Right lobe of liver (tissue), 6 donors: ENCODE measurements around the gene MMS19. TPM values are rescaled to one million over a fixed set of nuclear protein-coding genes. Genes with fewer than 3 reads are reported as not detected.
A peak's percentile ranks its signal among the peaks of the same experiment; 100 is the strongest.

Source experiments
- ATAC-seq, 4 donors: fragments of 200-7000 bp; cut with Tn5 transposase; one replicate each; pipeline ENCODE4 v1.9.1; 2020; ENCODE audit warnings: mild to moderate bottlenecking in 4 of 4, moderate library complexity in 4 of 4
- DNase-seq, 3 donors: peaks; one replicate each; pipeline ENCODE4 v3.0.0-alpha.2; 2020
- H3K27ac ChIP-seq, 3 donors: fragments of 200-600 bp; one replicate each; pipeline ENCODE4 v1.8.0; 2022
- H3K27me3 ChIP-seq, 2 donors: fragments of 200-600 bp; one replicate each; pipeline ENCODE4 v1.8.0; 2022
- H3K36me3 ChIP-seq, 4 donors: fragments of 200-600 bp; sonication (generic) in 1 of 4; one replicate each; pipeline versions ENCODE4 v1.5.1 to v1.8.0; 2017 to 2022; ENCODE audit warnings: control low read depth in 1 of 4
- H3K4me1 ChIP-seq, 4 donors: fragments of 200-600 bp; sonication (generic) in 1 of 4; one replicate each; pipeline versions ENCODE4 v1.5.1 to v1.8.0; 2017 to 2022; ENCODE audit warnings: control low read depth in 1 of 4
- H3K4me3 ChIP-seq, 3 donors: fragments of 200-600 bp; one replicate each; pipeline ENCODE4 v1.8.0; 2022
- H3K9me3 ChIP-seq, 4 donors: fragments of 200-600 bp; sonication (generic) in 1 of 4; one replicate each; pipeline versions ENCODE4 v1.5.1 to v1.8.0; 2017 to 2022; ENCODE audit warnings: control low read depth in 1 of 4
- POLR2A ChIP-seq: fragments of 450-650 bp; IDR thresholded peaks from one replicate; pipeline ENCODE4 v1.6.1; 2017; ENCODE audit warnings: antibody characterized with exemption, mild to moderate bottlenecking
- WGBS: methylation state at CpG from one replicate; pipeline ENCODE4 v1.1.6; 2018; ENCODE audit warnings: low coverage, low lambda C conversion rate; ENCODE audit not compliant: insufficient coverage; ENCODE audit errors: missing lambda C conversion rate; 5-methylcytosine and 5-hydroxymethylcytosine counted together
- intact Hi-C, 2 donors: fragments of 100-400 bp; cut with DNase I; formaldehyde crosslinking; loops; one replicate each; pipeline versions ENCODE4 v1.11.2 to v1.14.1; 2022
- total RNA-seq, 6 experiments: library from RNA; depleted of rRNA in 2 of 6; stranded (reverse); fragments of >200 nt in 2 of 6; fragmentation: NEBNext Ultra II Directional in 3 of 6; extraction: Animal tissue kit (Norgen Biotek cat#: 25700) in 3 of 6; gene quantifications; one replicate each; pipeline versions ENCODE4 v1.1.0 to v1.2.4, GENCODE V29; 2016 to 2023
- TF ChIP-seq, protein P1 (sequence below), 4 donors: fragments of 200-600 bp in 3 of 4; fragments of 450-650 bp in 1 of 4; IDR thresholded peaks; one replicate each; pipeline versions ENCODE4 v1.5.1 to v1.8.0; 2016 to 2022; ENCODE audit warnings: antibody characterized with exemption in 4 of 4, mild to moderate bottlenecking in 2 of 4
- donor health status: DM: no; HTN: yes; CAD: no.
- donor health status: DM: no; HTN: no; CAD: no.
- donor health status: DM: no; HTN: no; CAD: no.
- donor health status: DM: no; HTN: yes; CAD: no.
- donor health status: DM: no; HTN: yes; CAD: no.

Gene MMS19
- total RNA-seq, 6 experiments from 2014 or later: 18.7 to 40.7 (median 20.3) TPM

DNA sequence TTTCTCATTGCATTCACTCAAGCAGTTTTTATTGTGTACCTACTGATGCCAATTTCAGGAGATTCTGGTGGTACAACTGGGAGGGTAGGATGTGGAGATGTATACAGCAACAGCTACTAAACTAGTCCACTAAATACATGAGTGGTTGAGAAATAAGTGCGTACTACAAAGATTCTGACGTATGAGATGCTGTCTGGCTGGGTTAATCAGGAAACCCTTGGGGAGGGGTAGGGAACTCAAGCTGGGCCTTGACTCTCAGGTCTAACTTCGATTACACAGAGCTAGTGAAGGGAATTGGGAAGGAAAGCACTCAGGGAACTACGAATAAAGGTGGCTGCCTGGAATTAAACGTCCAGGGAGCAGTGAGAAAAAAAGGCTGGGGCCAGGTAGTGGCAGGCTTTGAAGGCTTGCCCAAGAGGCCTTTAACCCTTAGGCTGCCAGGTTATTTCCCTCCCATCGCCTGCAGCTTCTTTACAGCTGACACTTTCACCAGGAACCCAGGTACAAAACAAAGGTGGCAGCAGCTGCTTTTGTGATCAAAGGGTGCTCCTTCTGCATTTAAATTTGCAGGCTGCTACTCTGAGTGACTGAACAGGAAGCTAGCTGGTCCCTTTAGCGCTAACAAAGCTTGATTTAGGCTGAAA lies 3.2 kb downstream of the MMS19 start:
- Histone ChIP-seq H3K27me3 (no peaks in the 10 kb centered on the region), H3K36me3 (no peaks in the 10 kb centered on the region), H3K27ac (no peak overlapping the region), H3K4me1 (peaks cover 0 to 15% (median 0%) of the 10 kb centered on the region in 4 donors), H3K4me3 (no peak overlapping the region), H3K9me3 (no peaks in the 10 kb centered on the region)
- TF ChIP-seq, protein P1, sequence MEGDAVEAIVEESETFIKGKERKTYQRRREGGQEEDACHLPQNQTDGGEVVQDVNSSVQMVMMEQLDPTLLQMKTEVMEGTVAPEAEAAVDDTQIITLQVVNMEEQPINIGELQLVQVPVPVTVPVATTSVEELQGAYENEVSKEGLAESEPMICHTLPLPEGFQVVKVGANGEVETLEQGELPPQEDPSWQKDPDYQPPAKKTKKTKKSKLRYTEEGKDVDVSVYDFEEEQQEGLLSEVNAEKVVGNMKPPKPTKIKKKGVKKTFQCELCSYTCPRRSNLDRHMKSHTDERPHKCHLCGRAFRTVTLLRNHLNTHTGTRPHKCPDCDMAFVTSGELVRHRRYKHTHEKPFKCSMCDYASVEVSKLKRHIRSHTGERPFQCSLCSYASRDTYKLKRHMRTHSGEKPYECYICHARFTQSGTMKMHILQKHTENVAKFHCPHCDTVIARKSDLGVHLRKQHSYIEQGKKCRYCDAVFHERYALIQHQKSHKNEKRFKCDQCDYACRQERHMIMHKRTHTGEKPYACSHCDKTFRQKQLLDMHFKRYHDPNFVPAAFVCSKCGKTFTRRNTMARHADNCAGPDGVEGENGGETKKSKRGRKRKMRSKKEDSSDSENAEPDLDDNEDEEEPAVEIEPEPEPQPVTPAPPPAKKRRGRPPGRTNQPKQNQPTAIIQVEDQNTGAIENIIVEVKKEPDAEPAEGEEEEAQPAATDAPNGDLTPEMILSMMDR (IDR thresholded peaks at IDR 0.05): no peak
- TF ChIP-seq POLR2A: no peak
- WGBS: 51% methylated on average over 6 of the region's 7 CpGs
- ATAC-seq: no peak
- intact Hi-C loops: no loop called here
- no peak for DNase-seq

DNA sequence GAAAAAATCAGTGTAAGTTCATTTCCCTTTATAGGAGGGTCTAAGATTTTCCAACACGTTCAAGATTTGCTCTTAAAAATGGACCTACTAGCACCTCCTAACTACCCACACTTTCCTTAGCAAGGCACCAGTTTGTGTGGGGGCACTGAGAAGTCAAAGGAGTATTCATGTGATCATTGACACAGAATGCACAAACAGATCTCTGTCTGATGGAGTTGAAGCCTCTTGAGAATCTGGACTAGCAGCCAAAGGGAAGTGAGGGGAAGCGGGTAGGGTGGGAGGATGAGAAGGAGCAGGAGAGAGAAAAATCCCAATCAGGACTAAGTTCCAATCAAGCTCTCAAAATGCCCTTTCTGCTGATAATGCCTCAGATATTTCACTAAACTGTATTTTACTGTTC lies 4.1 kb downstream of the MMS19 start:
- TF ChIP-seq, protein P1 (IDR thresholded peaks at IDR 0.05): no peak
- no peak for TF ChIP-seq POLR2A
- H3K27me3 ChIP-seq: no peaks in the 10 kb centered on the region
- H3K27ac ChIP-seq: no peak overlapping the region
- H3K9me3 ChIP-seq: no peaks in the 10 kb centered on the region
- no peak for ATAC-seq
- peaks cover 0 to 14% (median 0%) of the 10 kb centered on the region in 4 donors for H3K4me1 ChIP-seq
- intact Hi-C loops: no loop called here
- DNase-seq: no peak
- H3K36me3 ChIP-seq: no peaks in the 10 kb centered on the region
- no peak overlapping the region for H3K4me3 ChIP-seq
- WGBS: 68% methylated on average over 2 of the region's 2 CpGs

DNA sequence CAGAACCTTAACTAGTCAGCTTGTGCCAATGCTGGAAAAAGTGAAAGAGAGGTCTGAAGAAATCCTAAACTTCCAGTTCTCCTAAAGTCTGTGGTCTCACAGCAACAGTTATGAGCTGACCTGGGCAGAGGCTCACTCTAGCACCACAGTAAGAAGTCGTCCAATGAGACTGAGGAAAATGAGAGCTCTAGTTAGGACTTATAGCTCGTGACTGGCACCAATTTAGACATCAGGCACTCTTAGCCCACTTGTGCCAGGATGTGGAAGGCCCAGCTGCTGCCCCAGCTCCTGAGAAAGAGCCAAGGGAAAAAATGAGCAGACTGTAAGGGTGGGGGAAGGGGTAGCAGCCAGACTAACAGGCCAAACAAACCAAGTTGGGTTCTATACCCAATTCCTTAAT lies 7.6 kb downstream of the MMS19 start:
- DNase-seq: no peak
- intact Hi-C loops: no loop called here
- Histone ChIP-seq H3K9me3 (no peaks in the 10 kb centered on the region), H3K27ac (no peak overlapping the region), H3K4me3 (no peak overlapping the region), H3K27me3 (no peaks in the 10 kb centered on the region), H3K36me3 (no peaks in the 10 kb centered on the region), H3K4me1 (peaks cover 0 to 14% (median 2%) of the 10 kb centered on the region in 4 donors)
- ATAC-seq: no peak
- no peak for TF ChIP-seq POLR2A
- TF ChIP-seq, protein P1 (IDR thresholded peaks at IDR 0.05): no peak
- WGBS: 78% methylated on average over 2 of the region's 2 CpGs

- WGBS: 76% methylated on average over 4 of the region's 4 CpGs
- intact Hi-C loops: no loop called here
- no peak for TF ChIP-seq POLR2A
- TF ChIP-seq, protein P1 (IDR thresholded peaks at IDR 0.05): no peak
- no peak overlapping the region for H3K4me3 ChIP-seq
- no peak for DNase-seq
- H3K27me3 ChIP-seq: no peaks in the 10 kb centered on the region
- peaks cover 0 to 14% (median 2%) of the 10 kb centered on the region in 4 donors for H3K4me1 ChIP-seq
- peaks cover 0 to 6% (median 2%) of the 10 kb centered on the region in 4 donors for H3K36me3 ChIP-seq
- H3K27ac ChIP-seq: no peak overlapping the region
- peak; percentile 33 to 56 (median 46) for ATAC-seq
- H3K9me3 ChIP-seq: no peaks in the 10 kb centered on the region
These were observed 12.5 kb downstream of the MMS19 start for GRCh38 chr10:97485647-97486281.
